Glomerular endothelial cell (primary cell): ENCODE data around the gene ATP8B3. TPM values are rescaled to one million over a fixed set of nuclear protein-coding genes. Genes with fewer than 3 reads are reported as not detected.

Source experiments
- DNase-seq: peaks from one replicate; pipeline ENCODE4 v3.0.0-alpha.2; 2011; ENCODE audit warnings: low read depth, low spot score; ENCODE audit errors: extremely low read depth
- total RNA-seq: library from RNA; depleted of rRNA; stranded (reverse); fragments of >200 nt; gene quantifications from 2 replicates; pipeline ENCODE4 v1.2.3, GENCODE V29; 2015

Gene ATP8B3
- total RNA-seq, 1 donor from 2014 or later: 1.5 TPM

DNA sequence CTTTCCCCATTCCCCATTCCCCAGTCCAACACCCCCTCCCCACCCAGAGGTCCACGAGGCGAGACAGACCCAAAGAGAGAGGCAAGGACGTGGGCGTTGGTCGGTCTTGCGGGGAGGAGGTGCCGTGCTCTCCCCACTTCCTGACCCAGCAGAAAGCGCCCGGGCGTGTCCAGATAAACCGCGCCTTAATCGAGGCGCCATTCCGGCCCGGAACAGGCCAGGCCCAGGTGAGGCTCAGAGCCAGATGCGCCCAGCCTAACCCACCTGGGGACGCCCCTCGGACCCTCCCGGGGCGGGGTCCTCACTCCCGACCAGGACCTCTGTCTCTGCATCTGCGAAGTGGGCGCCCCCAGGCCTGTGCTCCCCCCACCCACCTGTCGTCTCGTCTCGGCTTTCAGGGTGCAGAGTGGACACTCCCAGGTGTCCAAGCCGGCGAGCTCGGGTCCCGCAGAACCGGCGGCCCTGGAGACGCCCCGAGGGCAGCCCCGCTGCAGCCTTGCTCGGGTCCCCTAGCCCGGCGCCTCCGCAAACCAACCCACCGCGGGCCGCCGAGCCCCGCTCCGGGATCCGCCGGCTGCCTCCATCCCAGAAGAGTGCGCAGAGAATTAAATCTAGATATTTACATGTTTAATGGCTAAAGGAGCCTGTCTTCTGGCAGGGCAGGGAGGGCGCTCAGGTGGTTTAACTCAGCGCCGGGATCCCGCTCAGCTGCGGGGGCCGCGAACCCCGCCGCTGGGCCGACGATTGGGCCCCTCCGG, 63.8 kb downstream of the ATP8B3 start:
- DNase-seq: no peak

DNA sequence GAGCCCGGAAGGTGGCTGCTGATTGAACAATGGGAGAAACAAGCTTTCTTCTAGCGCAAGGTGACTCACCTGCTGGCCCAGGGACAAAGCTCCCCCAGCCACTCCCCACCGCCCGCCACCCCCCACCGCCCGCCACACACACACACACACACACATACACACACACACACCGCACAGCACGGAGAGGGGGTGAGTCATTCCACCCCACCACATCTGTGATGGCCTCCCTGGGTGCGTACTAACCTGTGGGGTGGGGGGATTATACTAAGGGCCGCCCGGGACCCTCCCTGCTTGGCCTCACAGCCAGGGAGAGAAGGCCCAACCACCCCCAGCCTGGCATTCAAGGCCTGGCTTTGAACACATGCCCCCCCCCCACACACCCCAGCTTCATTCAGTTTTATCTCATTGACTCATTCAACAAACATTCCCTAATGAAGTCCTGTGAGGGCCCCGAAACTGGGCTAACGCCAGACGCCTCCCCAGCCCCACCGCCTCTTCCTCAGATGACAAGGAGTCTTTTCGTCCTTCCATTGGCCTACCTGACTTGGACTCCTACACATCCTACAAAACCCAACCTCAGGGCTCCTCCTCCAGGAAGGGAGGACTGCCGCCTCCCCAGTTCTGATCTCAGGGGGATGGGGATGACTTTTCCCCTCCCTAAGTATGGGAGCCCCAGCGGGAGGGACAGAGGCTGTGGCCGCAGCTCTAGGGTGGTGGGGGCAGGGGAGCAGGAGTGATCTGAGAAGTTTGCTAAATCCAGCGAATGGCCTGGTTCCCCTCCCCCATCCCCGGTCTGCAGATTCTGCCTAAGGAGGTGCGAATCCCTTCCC, 64.6 kb downstream of the ATP8B3 start:
- DNase-seq: no peak

DNA sequence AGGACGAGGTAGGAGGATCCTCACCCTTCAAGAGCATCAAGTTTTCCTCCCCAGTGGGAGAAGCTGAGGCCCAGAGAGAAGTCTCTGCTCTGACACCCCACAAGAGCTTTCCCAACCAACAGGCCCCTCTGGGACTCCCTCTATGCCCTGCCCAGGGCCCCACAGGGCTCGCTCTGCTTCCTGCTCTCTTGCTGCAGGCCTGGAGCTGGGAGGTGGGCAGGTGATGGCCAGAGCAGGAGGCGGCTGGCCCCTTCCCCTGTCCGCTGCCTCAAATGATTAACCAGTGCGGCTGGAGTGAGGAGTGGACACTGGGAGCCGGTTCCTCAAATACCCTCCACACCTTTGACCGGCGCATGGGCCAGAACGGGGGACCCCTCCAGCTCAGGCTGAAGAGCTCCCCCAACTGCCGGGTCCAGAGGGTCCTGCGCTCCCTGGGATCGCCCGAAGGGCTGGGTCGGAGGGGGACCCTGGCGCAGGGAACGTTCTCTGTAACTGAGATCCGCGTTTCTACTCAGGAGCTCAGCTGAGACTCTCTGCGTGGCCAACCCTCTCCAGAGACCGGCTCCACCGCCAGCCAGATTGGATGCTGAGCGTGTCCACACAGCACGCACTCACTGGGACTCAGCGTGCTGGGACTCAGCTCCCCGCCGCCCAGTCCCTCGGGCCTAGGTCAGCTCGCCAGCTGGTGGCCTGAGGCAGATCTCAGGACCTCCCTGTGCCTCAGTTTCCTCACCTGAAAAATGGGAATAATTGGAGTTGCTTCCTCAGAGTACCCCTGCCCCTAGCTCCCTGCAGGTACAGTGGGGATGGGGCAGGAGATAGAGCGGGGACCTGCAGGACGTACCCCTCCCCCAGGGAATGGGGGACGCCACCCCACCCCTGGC, 65.4 kb downstream of the ATP8B3 start:
- DNase-seq: no peak

DNA sequence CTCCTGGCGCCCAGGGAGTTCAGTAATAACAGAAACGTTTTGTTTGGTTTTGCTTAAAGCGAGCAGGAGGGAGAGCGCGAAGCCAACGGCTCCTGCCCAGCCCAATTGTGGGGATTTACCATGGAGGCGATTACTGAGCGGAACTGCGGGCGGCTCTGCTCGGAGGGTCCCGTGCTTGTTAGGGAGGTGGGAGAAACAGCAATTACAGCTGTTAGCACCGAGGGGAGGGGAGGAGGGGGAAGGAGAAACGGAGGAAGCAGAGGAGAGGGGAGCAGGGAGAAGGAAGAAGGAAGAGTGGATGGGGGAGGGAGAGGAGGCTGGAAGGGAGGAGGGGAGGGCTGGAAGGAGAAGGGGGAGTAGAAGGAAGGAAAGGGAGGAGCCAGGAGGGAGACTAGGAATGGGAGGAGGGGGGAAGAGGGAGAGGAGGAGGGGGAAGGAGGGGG, 66.5 kb downstream of the ATP8B3 start:
- no peak for DNase-seq

DNA sequence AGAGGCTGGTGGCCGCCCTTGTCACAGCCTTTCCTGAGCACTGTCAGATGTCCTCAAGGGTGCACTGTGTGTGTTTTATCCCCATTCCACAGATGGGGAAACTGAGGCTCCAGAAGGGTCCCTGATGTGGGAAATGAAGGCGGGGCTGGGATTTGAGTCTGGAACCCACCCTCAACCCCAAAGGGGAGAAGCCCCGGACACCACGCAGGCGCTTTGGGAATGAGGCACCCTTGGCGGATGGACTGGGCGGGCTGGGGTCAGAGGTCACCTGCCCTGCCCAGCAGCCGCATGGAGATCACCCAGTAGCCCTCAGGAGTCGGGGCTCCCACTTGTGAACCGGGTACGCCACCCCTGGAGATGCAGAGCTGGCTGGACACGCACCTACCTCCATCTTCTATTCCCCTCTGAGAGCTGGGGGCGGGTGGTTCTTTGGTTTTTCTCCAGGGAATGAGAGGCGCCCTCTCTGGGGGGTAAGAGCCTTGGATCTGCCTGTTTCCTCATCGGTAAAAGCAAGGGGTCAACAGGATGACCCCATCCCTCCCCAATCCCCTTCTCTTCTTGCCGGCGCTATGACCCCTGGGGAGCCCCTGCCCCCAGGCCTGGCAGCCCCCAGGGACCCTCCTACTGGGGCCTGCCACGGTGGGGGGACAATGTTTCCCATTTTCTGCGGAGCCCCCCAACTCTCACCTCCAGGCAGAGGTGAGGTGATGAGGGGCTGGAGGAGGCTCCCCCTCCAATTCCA, 67.1 kb downstream of the ATP8B3 start:
- no peak for DNase-seq

DNA sequence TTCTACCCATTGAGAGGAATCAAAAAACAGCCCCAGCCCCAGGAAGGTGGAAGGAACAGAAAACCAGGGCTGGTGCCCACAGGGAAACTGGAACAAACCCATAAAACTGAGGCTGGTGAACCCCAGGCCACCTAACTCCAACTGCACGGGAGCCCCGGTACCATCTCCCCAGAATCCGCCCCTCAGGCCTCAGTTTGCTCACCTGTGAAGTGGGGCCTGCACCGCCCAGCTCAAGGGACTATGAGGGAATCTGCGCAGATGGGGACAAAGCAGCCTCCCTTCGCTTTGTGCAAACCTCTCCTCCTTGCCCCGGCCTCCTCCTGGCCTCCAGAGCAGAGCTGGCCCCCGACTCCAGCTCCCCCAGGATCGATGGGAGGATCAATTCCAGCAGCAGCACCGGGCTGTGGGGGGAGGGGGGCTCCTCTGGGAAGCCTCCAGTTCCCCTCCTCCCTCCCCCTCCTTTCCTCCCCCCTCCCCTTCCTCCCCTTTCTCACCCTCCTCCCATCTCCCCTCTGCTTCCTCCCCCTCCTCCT, 67.9 kb downstream of the ATP8B3 start:
- no peak for DNase-seq

DNA sequence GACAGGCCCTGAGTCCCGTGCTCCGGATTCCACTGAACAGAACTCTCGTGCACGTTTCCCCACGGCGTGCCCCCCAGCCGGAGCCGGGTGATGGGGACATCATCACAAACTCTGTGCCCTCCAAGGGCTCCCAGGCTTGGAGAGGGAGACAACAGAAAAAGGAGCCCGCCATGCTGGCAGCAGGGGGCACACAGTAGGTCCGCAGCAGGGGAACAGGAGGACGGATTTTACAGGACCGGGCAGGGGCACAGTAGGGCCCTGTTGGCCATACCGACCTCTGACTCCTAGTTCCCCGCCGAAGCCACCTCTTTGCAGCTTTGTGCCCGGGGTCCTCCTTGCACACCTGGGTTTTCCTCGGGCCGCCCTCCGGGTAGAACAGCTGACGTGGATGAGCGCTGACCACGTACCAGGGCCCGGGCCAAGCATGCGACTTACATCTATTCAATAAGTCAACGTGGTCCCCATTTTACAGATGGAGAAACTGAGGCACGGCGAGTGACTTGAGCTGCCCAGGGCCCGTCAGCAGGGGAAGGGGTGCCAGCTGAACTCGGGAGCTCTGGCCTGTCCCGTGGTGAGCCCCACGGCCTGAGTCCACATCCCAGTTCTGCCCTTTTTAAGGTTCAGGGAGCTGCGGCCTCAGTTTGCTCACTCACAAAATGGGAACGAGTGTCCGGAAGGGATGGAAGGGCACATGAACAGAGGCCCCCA, 68.9 kb downstream of the ATP8B3 start:
- no peak for DNase-seq

DNA sequence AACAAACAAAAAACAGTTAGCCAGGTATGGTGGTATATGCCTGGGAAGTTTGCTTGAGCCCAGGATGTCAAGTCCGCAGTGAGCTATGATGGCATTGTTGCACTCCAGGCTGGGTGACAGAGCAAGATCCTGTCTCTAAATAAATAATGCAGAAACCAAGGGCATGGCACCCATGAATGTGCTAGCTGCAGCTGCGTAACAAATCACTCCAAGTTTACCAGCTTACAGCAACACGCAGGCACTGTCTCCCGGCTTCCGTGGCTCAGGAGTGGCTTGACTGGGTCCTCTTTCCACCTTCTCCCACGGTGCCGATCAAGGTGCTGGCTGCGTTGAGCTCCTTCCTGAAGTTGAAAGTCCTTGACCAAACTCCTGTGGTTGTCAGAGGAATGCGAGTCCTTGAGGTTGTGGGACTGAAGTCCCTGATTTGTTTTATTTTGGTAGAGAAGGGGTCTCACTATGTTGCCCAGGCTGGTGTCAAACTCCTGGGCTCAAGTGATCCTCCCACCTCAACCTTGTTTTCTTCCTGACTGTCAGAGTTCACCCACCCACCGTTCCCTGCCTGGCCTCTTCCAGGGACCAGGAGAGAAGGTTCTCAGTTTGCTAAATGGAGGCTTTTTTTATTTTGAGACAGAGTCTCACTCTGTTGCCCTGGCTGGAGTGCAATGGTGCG, 72.0 kb downstream of the ATP8B3 start:
- no peak for DNase-seq

DNA sequence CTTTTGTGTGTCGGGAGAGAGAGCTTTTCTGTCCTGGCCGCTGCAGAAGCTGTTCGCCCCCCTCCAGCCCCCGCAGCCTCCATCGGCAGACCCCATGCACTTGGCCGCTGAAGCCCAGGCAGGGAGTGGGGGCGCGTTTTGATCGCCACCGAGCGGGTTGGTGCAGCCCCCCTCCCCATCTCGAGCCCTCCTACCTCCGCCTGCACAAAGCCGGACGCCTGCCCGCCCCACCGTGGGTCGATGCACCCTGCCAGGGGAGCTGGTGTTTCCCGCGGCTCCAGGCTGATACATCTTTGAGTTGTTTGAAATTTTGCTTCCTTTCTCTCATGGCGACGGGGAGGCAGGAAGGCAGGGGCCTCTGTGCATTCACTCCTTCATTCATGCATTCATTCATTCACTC, 75.1 kb downstream of the ATP8B3 start:
- no peak for DNase-seq

DNA sequence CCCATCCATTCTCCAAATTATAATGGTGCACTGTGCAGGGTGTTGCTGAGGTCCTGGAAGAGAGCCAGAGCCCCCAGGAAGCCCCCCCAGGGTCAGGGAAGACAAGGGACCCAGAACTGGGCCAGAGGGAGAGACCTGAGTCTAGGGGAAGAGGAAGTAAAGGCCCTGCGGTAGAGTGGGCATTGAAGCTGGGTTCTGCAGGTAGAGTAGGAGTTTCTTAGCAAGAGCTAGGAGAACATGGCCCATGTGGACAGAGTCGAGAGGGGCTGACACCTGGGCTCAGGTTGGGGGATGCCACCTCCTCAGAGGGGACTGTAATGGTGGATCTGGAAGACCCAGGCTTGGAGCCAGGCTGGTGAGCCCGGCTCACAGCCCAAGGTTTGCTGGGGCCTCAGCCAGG, 75.8 kb downstream of the ATP8B3 start:
- no peak for DNase-seq

DNA sequence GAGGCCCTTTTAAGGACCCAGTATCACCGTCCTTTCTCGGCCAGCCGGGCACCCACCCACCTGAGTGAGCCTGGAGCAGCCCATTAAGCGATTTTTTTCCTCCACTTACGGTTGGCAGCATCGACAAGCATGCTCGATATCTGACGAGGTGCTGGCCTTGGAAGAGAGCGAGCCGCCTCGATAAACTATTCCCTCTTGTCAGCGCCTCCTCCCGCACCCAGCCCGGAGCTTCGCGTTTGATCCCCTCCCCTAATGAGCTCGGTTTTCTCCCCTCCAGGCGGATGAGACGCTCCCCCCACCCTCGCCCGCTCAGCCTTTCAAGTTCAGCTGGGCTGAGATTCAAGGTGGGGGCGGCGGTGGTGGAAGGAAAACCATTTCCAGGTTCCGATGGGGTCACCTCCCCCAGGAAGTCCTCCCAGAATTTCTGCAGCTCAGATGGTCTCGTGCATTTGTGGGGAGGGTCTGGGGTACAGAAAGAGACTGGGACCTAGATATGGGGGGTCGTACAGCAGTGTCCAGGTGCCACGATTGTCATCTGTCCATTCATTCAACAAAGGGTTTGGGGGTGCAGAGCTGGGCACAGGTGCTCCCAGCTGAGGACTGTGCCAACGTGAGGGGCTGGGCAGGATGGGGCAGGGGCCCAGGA, 77.6 kb downstream of the ATP8B3 start:
- no peak for DNase-seq

Other genes starting within 250 kb of the ATP8B3 start
- 88.8 and 130 TPM in 2 replicates for gene MEX3D, start 244.0 kb downstream of the ATP8B3 start, total RNA-seq
- gene MBD3, start 219.4 kb downstream of the ATP8B3 start, total RNA-seq: 110 and 129 TPM in 2 replicates
- gene UQCR11, start 206.8 kb downstream of the ATP8B3 start, total RNA-seq: 63.1 and 97.0 TPM in 2 replicates
- gene TCF3, start 159.7 kb downstream of the ATP8B3 start, total RNA-seq: 206 and 251 TPM in 2 replicates
- not detected in 2 replicates for gene ONECUT3, start 58.8 kb downstream of the ATP8B3 start, total RNA-seq
- gene REXO1, start 36.2 kb upstream of the ATP8B3 start, total RNA-seq: 19.2 and 40.0 TPM in 2 replicates
- gene KLF16, start 51.3 kb upstream of the ATP8B3 start, total RNA-seq: 25.1 and 35.6 TPM in 2 replicates
- 188 and 224 TPM in 2 replicates for gene ABHD17A, start 73.2 kb upstream of the ATP8B3 start, total RNA-seq
- 4.8 and 8.2 TPM in 2 replicates for gene ADAT3, start 93.1 kb upstream of the ATP8B3 start, total RNA-seq
- gene SCAMP4, start 93.1 kb upstream of the ATP8B3 start, total RNA-seq: 115 and 140 TPM in 2 replicates
- gene CSNK1G2, start 128.9 kb upstream of the ATP8B3 start, total RNA-seq: 63.8 and 102 TPM in 2 replicates
- gene BTBD2, start 203.4 kb upstream of the ATP8B3 start, total RNA-seq: 80.6 and 82.3 TPM in 2 replicates
- 113 TPM in 2 replicates for gene MKNK2, start 239.0 kb upstream of the ATP8B3 start, total RNA-seq